Panc1 (cell line): ENCODE results near the gene IFNLR1.

Experiments used
- CTCF ChIP-seq: fragments of 450-650 bp; IDR thresholded peaks from 2 replicates; pipeline ENCODE4 v1.5.1; 2017; ENCODE audit warnings: mild to moderate bottlenecking
- POLR2AphosphoS5 ChIP-seq: IDR thresholded peaks from 2 replicates; pipeline ENCODE4 v1.6.1; 2012; ENCODE audit warnings: mild to moderate bottlenecking, low read depth, low read length, moderate library complexity
- REST ChIP-seq, 2 experiments: IDR thresholded peaks; 2 replicates each; pipeline ENCODE4 v1.6.1; 2011 to 2012; ENCODE audit warnings: low read depth in 2 of 2, control low read depth in 1 of 2, low read length in 1 of 2, mild to moderate bottlenecking in 1 of 2, moderate library complexity in 1 of 2; ENCODE audit not compliant: insufficient read depth in 1 of 2
- SIN3A ChIP-seq: IDR thresholded peaks from 2 replicates; pipeline ENCODE4 v1.6.1; 2012; ENCODE audit warnings: low read depth, mild to moderate bottlenecking, low read length, moderate library complexity, borderline replicate concordance; ENCODE audit not compliant: insufficient read depth
- TCF7L2 ChIP-seq: IDR thresholded peaks from 2 replicates; pipeline ENCODE4 v1.6.1; 2011; ENCODE audit warnings: mild to moderate bottlenecking, low read depth, low read length, inconsistent platforms

DNA sequence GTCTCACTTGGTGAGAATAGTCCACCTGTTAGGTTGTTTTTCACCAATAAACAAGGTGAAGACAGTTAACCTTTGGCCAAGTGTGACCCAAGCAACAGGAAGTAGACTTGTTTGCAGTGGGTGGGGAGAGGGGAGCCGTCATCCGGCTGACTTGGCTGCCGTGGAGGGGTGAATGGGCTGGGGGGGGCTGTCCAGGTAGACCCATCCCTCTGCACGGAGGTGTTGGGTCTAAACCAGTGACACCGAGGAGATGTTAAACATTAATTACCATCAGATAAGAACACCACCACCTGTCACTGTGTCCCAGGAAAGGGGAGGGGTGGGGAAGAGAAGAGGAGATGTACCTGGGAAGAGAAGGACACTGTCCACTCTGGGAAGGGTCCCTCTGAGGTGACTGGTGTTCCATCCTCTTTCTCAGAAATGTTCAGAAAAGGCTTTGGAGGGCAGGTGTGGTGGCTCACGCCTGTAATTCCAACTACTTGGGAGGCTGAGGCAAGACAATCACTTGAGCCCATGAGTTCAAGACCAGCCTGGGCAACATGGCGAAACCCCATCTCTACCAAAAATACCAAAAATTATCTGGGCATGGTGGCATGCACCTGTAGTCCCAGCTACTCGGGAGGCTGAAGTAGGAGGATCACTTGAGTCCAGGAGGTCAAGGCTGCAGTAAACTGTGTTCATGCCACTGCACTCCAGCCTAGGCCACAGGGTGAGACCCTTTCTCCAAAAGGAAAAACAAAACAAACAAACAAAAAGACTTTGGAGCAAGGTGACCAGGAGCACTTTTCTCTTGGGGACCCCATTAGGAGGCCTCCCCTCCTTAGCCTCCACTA, 68.5 kb downstream of the IFNLR1 start:
- TF ChIP-seq CTCF = no peak
- TF ChIP-seq POLR2AphosphoS5 = no peak
- TF ChIP-seq SIN3A = no peak
- TF ChIP-seq REST (IDR thresholded peaks at IDR 0.05; ENCODE audit: insufficient read depth in 1 of 2, low read depth in 2 of 2, low read length in 1 of 2) = no peak
- no peak for TF ChIP-seq TCF7L2
